AG08396 (cell line): ENCODE data around the gene PPFIA1.

ENCODE experiments used
- DNase-seq: peaks from one replicate; pipeline ENCODE4 v3.0.0; 2012; ENCODE audit warnings: low spot score, mixed read lengths

PPFIA1 gene

GRCh38 chr11:70298243-70298915 lies 27.9 kb downstream of the PPFIA1 start:
- no peak for DNase-seq

GRCh38 chr11:70299636-70300035 lies 29.1 kb downstream of the PPFIA1 start:
- DNase-seq: no peak

- DNase-seq: no peak
Observed at GRCh38 chr11:70301191-70301590, 30.7 kb downstream of the PPFIA1 start.

- DNase-seq: no peak
Observed at GRCh38 chr11:70301721-70302418, 31.4 kb downstream of the PPFIA1 start.

- no peak for DNase-seq
Observed at GRCh38 chr11:70302419-70302752, 31.9 kb downstream of the PPFIA1 start.

- peak; percentile 87 for DNase-seq
Observed at GRCh38 chr11:70303070-70303469, 32.6 kb downstream of the PPFIA1 start.

GRCh38 chr11:70304208-70304603 lies 33.7 kb downstream of the PPFIA1 start:
- DNase-seq: no peak

- no peak for DNase-seq
Observed at GRCh38 chr11:70305501-70305900, 35.0 kb downstream of the PPFIA1 start.

GRCh38 chr11:70306586-70307033 lies 36.1 kb downstream of the PPFIA1 start:
- DNase-seq: no peak

- no peak for DNase-seq
Observed at GRCh38 chr11:70307176-70307575, 36.7 kb downstream of the PPFIA1 start.

GRCh38 chr11:70311616-70312015 lies 41.1 kb downstream of the PPFIA1 start:
- no peak for DNase-seq

GRCh38 chr11:70312401-70313357 lies 42.2 kb downstream of the PPFIA1 start:
- no peak for DNase-seq

- no peak for DNase-seq
Observed at GRCh38 chr11:70313945-70314344, 43.5 kb downstream of the PPFIA1 start.

- DNase-seq: no peak
Observed at GRCh38 chr11:70314730-70315129, 44.2 kb downstream of the PPFIA1 start.

- DNase-seq: no peak
Observed at GRCh38 chr11:70315716-70316115, 45.2 kb downstream of the PPFIA1 start.

GRCh38 chr11:70317581-70318305 lies 47.3 kb downstream of the PPFIA1 start:
- no peak for DNase-seq

- no peak for DNase-seq
Observed at GRCh38 chr11:70319396-70320076, 49.0 kb downstream of the PPFIA1 start.

GRCh38 chr11:70322666-70323065 lies 52.2 kb downstream of the PPFIA1 start:
- DNase-seq: no peak

- peak; percentile 39 for DNase-seq
Observed at GRCh38 chr11:70323806-70324205, 53.3 kb downstream of the PPFIA1 start.

GRCh38 chr11:70324376-70325115 lies 54.1 kb downstream of the PPFIA1 start:
- no peak for DNase-seq

GRCh38 chr11:70325824-70326223 lies 55.3 kb downstream of the PPFIA1 start:
- DNase-seq: no peak
